ENCODE measurements around the gene PACS1.

Gene PACS1

DNA sequence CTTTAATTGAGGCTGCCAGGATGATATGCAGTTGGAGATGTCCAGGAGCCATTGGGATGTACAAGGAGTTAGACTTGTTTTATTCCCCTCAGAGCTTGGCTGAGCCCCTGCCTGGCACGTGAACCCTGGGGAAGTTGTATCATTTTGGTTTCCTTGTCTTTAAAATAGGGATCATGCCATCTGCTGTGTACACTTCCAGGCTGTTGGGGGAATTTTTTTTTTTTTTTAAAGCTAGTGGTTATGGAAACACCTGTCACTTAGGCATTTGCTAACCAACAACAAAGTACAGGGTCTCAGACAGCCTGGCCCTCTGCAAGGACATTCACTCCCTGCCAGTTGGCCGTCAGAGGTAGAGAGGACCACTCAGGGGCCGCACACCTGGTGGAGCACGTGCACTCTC lies 189.9 kb downstream of the PACS1 start:
- DNase-seq = no peak
- peaks cover 21 to 58% (median 35%) of the 10 kb centered on the region in 3 donors for H3K36me3 ChIP-seq
- intact Hi-C loops (cut with DNase I; ENCODE audit: low total_unique reads) = loop anchor here (2.0 kb wide), 1 partner anchor 37 kb away; no protein-coding TSS in a partner anchor
- TF ChIP-seq, protein P1, sequence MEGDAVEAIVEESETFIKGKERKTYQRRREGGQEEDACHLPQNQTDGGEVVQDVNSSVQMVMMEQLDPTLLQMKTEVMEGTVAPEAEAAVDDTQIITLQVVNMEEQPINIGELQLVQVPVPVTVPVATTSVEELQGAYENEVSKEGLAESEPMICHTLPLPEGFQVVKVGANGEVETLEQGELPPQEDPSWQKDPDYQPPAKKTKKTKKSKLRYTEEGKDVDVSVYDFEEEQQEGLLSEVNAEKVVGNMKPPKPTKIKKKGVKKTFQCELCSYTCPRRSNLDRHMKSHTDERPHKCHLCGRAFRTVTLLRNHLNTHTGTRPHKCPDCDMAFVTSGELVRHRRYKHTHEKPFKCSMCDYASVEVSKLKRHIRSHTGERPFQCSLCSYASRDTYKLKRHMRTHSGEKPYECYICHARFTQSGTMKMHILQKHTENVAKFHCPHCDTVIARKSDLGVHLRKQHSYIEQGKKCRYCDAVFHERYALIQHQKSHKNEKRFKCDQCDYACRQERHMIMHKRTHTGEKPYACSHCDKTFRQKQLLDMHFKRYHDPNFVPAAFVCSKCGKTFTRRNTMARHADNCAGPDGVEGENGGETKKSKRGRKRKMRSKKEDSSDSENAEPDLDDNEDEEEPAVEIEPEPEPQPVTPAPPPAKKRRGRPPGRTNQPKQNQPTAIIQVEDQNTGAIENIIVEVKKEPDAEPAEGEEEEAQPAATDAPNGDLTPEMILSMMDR (IDR thresholded peaks at IDR 0.05) = no peak
- H3K27me3 ChIP-seq = no peaks in the 10 kb centered on the region
- peaks cover 0 to 23% (median 10%) of the 10 kb centered on the region in 4 donors for H3K4me1 ChIP-seq
- H3K9me3 ChIP-seq = no peaks in the 10 kb centered on the region
- H3K27ac ChIP-seq = no peak overlapping the region
- no peak overlapping the region for H3K4me3 ChIP-seq

DNA sequence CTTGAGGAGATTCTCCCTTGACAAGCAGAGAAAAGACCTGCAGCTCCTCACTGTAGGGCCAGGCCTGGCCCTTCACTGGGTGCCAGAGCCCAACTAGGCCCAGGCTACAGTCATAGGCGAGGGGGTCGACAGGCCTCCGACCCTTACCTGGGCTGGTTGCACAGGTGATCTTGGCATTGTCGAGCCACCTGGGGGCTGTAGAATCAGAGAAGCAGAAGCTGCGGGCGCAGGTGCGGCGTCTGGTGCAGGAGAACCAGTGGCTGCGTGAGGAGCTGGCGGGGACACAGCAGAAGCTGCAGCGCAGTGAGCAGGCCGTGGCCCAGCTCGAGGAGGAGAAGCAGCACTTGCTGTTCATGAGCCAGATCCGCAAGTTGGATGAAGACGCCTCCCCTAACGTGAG lies 191.5 kb downstream of the PACS1 start:
- TF ChIP-seq, protein P1 (IDR thresholded peaks at IDR 0.05) = no peak
- Histone ChIP-seq H3K36me3 (peaks cover 22 to 74% (median 42%) of the 10 kb centered on the region in 3 donors), H3K27me3 (no peaks in the 10 kb centered on the region), H3K4me1 (peaks cover 0 to 26% (median 15%) of the 10 kb centered on the region in 4 donors), H3K27ac (no peak overlapping the region), H3K4me3 (no peak overlapping the region), H3K9me3 (no peaks in the 10 kb centered on the region)
- intact Hi-C loops (cut with DNase I; ENCODE audit: low total_unique reads) = no loop called here
- no peak for DNase-seq

DNA sequence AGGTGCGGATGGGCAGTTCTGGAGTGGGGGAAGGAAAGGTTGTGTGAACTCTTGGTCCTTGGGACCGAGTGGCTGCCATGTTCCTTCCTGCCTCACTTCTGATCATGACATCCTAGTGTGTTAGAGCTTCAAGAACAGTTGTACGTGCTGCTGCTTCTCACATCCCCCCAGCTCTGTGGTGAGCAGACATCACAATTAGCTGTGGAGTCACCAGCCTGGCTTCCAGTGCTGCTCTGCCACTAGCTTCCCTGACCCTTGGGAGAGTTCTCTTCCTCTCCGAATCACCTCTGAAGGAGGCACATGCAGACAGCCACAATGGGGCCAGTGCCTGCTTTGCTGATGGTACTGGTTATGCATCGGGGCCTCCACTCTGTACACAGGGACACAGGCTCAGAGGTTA lies 192.1 kb downstream of the PACS1 start:
- intact Hi-C loops (cut with DNase I; ENCODE audit: low total_unique reads) = no loop called here
- no peak for DNase-seq

DNA sequence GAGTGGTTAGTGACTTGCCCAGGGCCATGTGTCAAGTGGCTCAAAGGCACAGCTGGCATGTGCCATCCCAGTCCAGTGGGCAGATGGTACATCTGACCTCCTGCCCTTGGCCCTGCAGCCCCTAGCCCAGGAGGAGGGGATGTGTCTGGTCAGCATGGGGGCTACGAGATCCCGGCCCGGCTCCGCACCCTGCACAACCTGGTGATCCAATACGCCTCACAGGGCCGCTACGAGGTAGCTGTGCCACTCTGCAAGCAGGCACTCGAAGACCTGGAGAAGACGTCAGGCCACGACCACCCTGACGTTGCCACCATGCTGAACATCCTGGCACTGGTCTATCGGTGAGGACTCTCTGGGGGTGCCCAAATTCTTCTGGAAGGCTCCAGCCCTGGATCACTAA lies 192.6 kb downstream of the PACS1 start:
- H3K36me3 ChIP-seq = peaks cover 22 to 74% (median 42%) of the 10 kb centered on the region in 3 donors
- H3K4me3 ChIP-seq = no peak overlapping the region
- H3K9me3 ChIP-seq = no peaks in the 10 kb centered on the region
- no peak overlapping the region for H3K27ac ChIP-seq
- peaks cover 0 to 25% (median 18%) of the 10 kb centered on the region in 4 donors for H3K4me1 ChIP-seq
- TF ChIP-seq, protein P1 (IDR thresholded peaks at IDR 0.05) = no peak
- intact Hi-C loops (cut with DNase I; ENCODE audit: low total_unique reads) = no loop called here
- no peaks in the 10 kb centered on the region for H3K27me3 ChIP-seq
- no peak for DNase-seq

More for the DNA sequence above, 192.1 kb downstream of the PACS1 start:
- no peaks in the 10 kb centered on the region for H3K27me3 ChIP-seq
- no peaks in the 10 kb centered on the region for H3K9me3 ChIP-seq
- TF ChIP-seq, protein P1 (IDR thresholded peaks at IDR 0.05) = no peak
- H3K4me1 ChIP-seq = peaks cover 0 to 26% (median 18%) of the 10 kb centered on the region in 4 donors
- no peak overlapping the region for H3K27ac ChIP-seq
- H3K4me3 ChIP-seq = no peak overlapping the region
- H3K36me3 ChIP-seq = peaks cover 22 to 74% (median 42%) of the 10 kb centered on the region in 3 donors

DNA sequence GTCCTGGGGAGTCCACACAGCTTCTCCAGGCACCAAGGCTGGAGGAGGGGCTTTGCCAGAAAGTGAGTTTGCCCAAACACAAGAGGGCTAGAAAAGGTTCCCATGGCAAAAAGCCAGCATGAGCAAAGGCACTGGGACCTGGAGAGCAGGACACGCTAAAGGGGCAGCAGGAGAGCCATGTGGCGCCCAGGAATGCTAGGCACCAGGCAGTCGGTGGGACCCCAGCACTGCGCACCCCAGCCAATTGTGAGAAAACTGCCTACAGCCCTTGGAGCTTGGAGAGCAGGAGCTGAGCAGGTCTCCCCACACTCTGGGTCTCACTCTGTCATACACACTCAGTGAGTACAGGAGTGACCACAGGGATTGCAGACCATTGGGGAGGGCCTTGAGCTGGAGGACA lies 193.2 kb downstream of the PACS1 start:
- TF ChIP-seq, protein P1 (IDR thresholded peaks at IDR 0.05) = no peak
- intact Hi-C loops (cut with DNase I; ENCODE audit: low total_unique reads) = no loop called here
- Histone ChIP-seq H3K9me3 (no peaks in the 10 kb centered on the region), H3K36me3 (peaks cover 22 to 74% (median 42%) of the 10 kb centered on the region in 3 donors), H3K4me3 (no peak overlapping the region), H3K27me3 (no peaks in the 10 kb centered on the region), H3K27ac (no peak overlapping the region), H3K4me1 (peaks cover 0 to 25% (median 18%) of the 10 kb centered on the region in 4 donors)
- no peak for DNase-seq

DNA sequence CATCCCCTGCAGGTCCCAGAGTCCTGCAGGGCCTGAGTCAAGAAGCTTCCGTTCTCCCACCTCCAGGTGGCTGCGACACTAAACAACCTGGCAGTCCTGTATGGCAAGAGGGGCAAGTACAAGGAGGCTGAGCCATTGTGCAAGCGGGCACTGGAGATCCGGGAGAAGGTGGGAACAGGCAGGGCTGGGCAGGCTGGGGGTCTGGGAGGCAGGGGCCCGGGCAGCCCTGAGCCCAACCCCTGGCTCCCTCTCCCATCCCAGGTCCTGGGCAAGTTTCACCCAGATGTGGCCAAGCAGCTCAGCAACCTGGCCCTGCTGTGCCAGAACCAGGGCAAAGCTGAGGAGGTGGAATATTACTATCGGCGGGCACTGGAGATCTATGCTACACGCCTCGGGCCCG lies 193.7 kb downstream of the PACS1 start:
- Histone ChIP-seq H3K9me3 (no peaks in the 10 kb centered on the region), H3K27me3 (no peaks in the 10 kb centered on the region), H3K4me3 (no peak overlapping the region), H3K4me1 (peaks cover 0 to 20% (median 13%) of the 10 kb centered on the region in 4 donors), H3K27ac (no peak overlapping the region), H3K36me3 (peaks cover 22 to 74% (median 42%) of the 10 kb centered on the region in 3 donors)
- no peak for DNase-seq
- TF ChIP-seq, protein P1 (IDR thresholded peaks at IDR 0.05) = no peak
- intact Hi-C loops (cut with DNase I; ENCODE audit: low total_unique reads) = no loop called here
